Liver (tissue), 9 donors: ENCODE results near the gene KIAA0930. TPM values are rescaled to one million over a fixed set of nuclear protein-coding genes. Genes with fewer than 3 reads are reported as not detected.

Experiments used
- DNase-seq: peaks from one replicate; pipeline ENCODE4 v3.0.0-alpha.2; 2017; ENCODE audit warnings: low spot score
- H3K27ac ChIP-seq, 2 donors: one replicate each; pipeline ENCODE4 v1.7.0; 2013; ENCODE audit warnings: inconsistent platforms in 2 of 2, low read length in 2 of 2, control low read depth in 1 of 2, low read depth in 1 of 2, mild to moderate bottlenecking in 1 of 2
- H3K27me3 ChIP-seq, 4 donors: one replicate each; pipeline versions ENCODE4 v1.6.1 to v1.7.0; 2013; ENCODE audit warnings: low read length in 3 of 4, inconsistent platforms in 1 of 4, mild to moderate bottlenecking in 1 of 4, moderate library complexity in 1 of 4; ENCODE audit not compliant: control insufficient read depth in 4 of 4, insufficient read depth in 4 of 4
- H3K36me3 ChIP-seq, 4 donors: one replicate each; pipeline versions ENCODE4 v1.6.1 to v1.7.0; 2013; ENCODE audit warnings: low read length in 3 of 4, mild to moderate bottlenecking in 3 of 4, low read depth in 1 of 4, moderate library complexity in 1 of 4; ENCODE audit not compliant: control insufficient read depth in 4 of 4, insufficient read depth in 3 of 4
- H3K4me1 ChIP-seq, 4 donors: one replicate each; pipeline versions ENCODE4 v1.6.1 to v1.7.0; 2013; ENCODE audit warnings: low read length in 3 of 4, mild to moderate bottlenecking in 3 of 4, moderate library complexity in 1 of 4; ENCODE audit not compliant: control insufficient read depth in 4 of 4, insufficient read depth in 4 of 4
- H3K4me3 ChIP-seq, 3 donors: one replicate each; pipeline versions ENCODE4 v1.6.1 to v1.7.0; 2013; ENCODE audit warnings: low read length in 3 of 3, control low read depth in 1 of 3, low read depth in 1 of 3, mild to moderate bottlenecking in 1 of 3
- H3K9ac ChIP-seq, 2 donors: one replicate each; pipeline ENCODE4 v1.7.0; 2013; ENCODE audit warnings: low read length in 2 of 2, mild to moderate bottlenecking in 2 of 2, moderate library complexity in 2 of 2, control low read depth in 1 of 2, low read depth in 1 of 2
- H3K9me3 ChIP-seq, 4 donors: one replicate each; pipeline versions ENCODE4 v1.6.1 to v1.7.0; 2013; ENCODE audit warnings: low read length in 3 of 4; ENCODE audit not compliant: control insufficient read depth in 4 of 4
- FOXA1 ChIP-seq: IDR thresholded peaks from 2 replicates; pipeline ENCODE4 v1.6.1; 2016; ENCODE audit warnings: antibody characterized with exemption
- FOXA2 ChIP-seq: IDR thresholded peaks from 2 replicates; pipeline ENCODE4 v1.6.1; 2016; ENCODE audit warnings: antibody characterized with exemption
- GABPA ChIP-seq, 2 donors: IDR thresholded peaks in 1 of 2; conservative IDR thresholded peaks in 1 of 2; 2 replicates each; pipeline ENCODE4 v1.6.1; 2016; ENCODE audit warnings: antibody characterized with exemption in 2 of 2, mild to moderate bottlenecking in 1 of 2, moderate library complexity in 1 of 2
- HNF4A ChIP-seq, 2 donors: conservative IDR thresholded peaks; 2 replicates each; pipeline ENCODE4 v1.6.1; 2016; ENCODE audit warnings: antibody characterized with exemption in 2 of 2, mild to moderate bottlenecking in 2 of 2
- HNF4G ChIP-seq: IDR thresholded peaks from 2 replicates; pipeline ENCODE4 v1.6.1; 2016; ENCODE audit warnings: antibody characterized with exemption
- RXRA ChIP-seq, 2 donors: IDR thresholded peaks; 2 replicates each; pipeline ENCODE4 v1.6.1; 2017 to 2018; ENCODE audit warnings: antibody characterized with exemption in 2 of 2, mild to moderate bottlenecking in 1 of 2
- SP1 ChIP-seq: IDR thresholded peaks from 2 replicates; pipeline ENCODE4 v1.6.1; 2018; ENCODE audit warnings: antibody characterized with exemption, mild to moderate bottlenecking
- TAF1 ChIP-seq: conservative IDR thresholded peaks from 2 replicates; pipeline ENCODE4 v1.6.1; 2016; ENCODE audit warnings: antibody characterized with exemption, mild to moderate bottlenecking
- YY1 ChIP-seq: IDR thresholded peaks from 2 replicates; pipeline ENCODE4 v1.6.1; 2016; ENCODE audit warnings: antibody characterized with exemption, mild to moderate bottlenecking
- WGBS: extraction: QIAGEN DNeasy Blood & Tissue Kit; methylation state at CpG from one replicate; pipeline ENCODE4 v1.1.7; 2013; 5-methylcytosine and 5-hydroxymethylcytosine counted together
- polyA plus RNA-seq, 2 donors: library from polyadenylated mRNA; stranded (reverse) in 1 of 2; unstranded in 1 of 2; fragments of 200-250 nt in 1 of 2; fragments of >200 nt in 1 of 2; fragmentation: Nextera tagmentation in 1 of 2; extraction: Ambion mirVana in 1 of 2; gene quantifications; one replicate each; pipeline versions ENCODE4 v1.2.1 to v1.2.3, GENCODE V29; 2013 to 2015
- total RNA-seq, 2 donors: library from RNA; depleted of rRNA; stranded (reverse); fragments of >200 nt; gene quantifications; one replicate each; pipeline ENCODE4 v1.2.3, GENCODE V29; 2014
- TF ChIP-seq, protein P1 (sequence below): IDR thresholded peaks from 2 replicates; pipeline ENCODE4 v1.6.1; 2016; ENCODE audit warnings: antibody characterized with exemption, mild to moderate bottlenecking
- TF ChIP-seq, protein P2 (sequence below): IDR thresholded peaks from 2 replicates; pipeline ENCODE4 v1.6.1; 2016; ENCODE audit warnings: antibody characterized with exemption
- TF ChIP-seq, protein P3 (sequence below): IDR thresholded peaks from 2 replicates; pipeline ENCODE4 v1.6.1; 2016; ENCODE audit warnings: antibody characterized with exemption
- TF ChIP-seq, protein P4 (sequence below): fragments of 150-350 bp; IDR thresholded peaks from 2 replicates; pipeline ENCODE4 v1.5.1; 2017; ENCODE audit warnings: improper control_type of control experiment, low read depth, low read length; ENCODE audit not compliant: missing input control
- TF ChIP-seq, protein P5 (sequence below): IDR thresholded peaks from 2 replicates; pipeline ENCODE4 v1.6.1; 2016; ENCODE audit warnings: antibody characterized with exemption
- donor health status: healthy.
- donor health status: healthy.
- donor health status: healthy.
- donor health status: healthy.
- donor health status: healthy.

The KIAA0930 gene
- total and polyA plus RNA-seq, 4 donors: 6.1 to 30.0 (median 17.6) TPM

DNA sequence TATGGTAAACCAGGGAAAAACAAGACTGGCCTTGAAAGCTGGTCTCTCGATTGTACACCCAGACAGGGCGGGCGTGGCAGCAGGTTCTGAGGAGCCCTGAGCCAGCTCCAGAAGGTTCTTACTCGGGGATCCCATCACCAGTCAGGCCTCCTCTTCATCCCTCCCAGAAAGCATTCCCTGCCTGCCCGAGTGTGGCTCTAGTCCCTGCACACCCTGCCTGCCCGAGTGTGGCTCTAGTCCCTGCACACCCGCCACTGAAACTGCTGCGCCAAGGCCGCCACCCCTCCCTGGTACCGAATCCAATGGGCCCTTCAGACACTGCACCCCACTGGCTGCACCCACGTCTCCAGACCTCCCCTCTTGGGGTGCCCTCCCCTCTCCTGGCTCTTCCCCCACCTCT, 30.1 kb downstream of the KIAA0930 start:
- 94% methylated on average over 11 of the region's 11 CpGs for WGBS
- peaks cover 0 to 7% (median 1%) of the 10 kb centered on the region in 4 donors for H3K36me3 ChIP-seq
- H3K4me1 ChIP-seq: peaks cover 0 to 3% (median 0%) of the 10 kb centered on the region in 4 donors
- H3K9me3 ChIP-seq: no peaks in the 10 kb centered on the region
- no peak overlapping the region for H3K4me3 ChIP-seq
- H3K27me3 ChIP-seq: no peaks in the 10 kb centered on the region
- no peak overlapping the region for H3K9ac ChIP-seq
- TF ChIP-seq RXRA (IDR thresholded peaks at IDR 0.05) (no peak), HNF4G (no peak), SP1 (no peak), FOXA2 (no peak), TAF1 (no peak), YY1 (no peak), GABPA (IDR thresholded peaks at IDR 0.05 in 1 of 2, conservative IDR thresholded peaks at IDR 0.05 in 1 of 2) (no peak), FOXA1 (no peak)
- TF ChIP-seq, protein P1, sequence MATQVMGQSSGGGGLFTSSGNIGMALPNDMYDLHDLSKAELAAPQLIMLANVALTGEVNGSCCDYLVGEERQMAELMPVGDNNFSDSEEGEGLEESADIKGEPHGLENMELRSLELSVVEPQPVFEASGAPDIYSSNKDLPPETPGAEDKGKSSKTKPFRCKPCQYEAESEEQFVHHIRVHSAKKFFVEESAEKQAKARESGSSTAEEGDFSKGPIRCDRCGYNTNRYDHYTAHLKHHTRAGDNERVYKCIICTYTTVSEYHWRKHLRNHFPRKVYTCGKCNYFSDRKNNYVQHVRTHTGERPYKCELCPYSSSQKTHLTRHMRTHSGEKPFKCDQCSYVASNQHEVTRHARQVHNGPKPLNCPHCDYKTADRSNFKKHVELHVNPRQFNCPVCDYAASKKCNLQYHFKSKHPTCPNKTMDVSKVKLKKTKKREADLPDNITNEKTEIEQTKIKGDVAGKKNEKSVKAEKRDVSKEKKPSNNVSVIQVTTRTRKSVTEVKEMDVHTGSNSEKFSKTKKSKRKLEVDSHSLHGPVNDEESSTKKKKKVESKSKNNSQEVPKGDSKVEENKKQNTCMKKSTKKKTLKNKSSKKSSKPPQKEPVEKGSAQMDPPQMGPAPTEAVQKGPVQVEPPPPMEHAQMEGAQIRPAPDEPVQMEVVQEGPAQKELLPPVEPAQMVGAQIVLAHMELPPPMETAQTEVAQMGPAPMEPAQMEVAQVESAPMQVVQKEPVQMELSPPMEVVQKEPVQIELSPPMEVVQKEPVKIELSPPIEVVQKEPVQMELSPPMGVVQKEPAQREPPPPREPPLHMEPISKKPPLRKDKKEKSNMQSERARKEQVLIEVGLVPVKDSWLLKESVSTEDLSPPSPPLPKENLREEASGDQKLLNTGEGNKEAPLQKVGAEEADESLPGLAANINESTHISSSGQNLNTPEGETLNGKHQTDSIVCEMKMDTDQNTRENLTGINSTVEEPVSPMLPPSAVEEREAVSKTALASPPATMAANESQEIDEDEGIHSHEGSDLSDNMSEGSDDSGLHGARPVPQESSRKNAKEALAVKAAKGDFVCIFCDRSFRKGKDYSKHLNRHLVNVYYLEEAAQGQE: no peak
- TF ChIP-seq, protein P2, sequence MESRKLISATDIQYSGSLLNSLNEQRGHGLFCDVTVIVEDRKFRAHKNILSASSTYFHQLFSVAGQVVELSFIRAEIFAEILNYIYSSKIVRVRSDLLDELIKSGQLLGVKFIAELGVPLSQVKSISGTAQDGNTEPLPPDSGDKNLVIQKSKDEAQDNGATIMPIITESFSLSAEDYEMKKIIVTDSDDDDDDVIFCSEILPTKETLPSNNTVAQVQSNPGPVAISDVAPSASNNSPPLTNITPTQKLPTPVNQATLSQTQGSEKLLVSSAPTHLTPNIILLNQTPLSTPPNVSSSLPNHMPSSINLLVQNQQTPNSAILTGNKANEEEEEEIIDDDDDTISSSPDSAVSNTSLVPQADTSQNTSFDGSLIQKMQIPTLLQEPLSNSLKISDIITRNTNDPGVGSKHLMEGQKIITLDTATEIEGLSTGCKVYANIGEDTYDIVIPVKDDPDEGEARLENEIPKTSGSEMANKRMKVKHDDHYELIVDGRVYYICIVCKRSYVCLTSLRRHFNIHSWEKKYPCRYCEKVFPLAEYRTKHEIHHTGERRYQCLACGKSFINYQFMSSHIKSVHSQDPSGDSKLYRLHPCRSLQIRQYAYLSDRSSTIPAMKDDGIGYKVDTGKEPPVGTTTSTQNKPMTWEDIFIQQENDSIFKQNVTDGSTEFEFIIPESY: no peak
- TF ChIP-seq, protein P3, sequence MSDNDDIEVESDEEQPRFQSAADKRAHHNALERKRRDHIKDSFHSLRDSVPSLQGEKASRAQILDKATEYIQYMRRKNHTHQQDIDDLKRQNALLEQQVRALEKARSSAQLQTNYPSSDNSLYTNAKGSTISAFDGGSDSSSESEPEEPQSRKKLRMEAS: no peak
- TF ChIP-seq, protein P4, sequence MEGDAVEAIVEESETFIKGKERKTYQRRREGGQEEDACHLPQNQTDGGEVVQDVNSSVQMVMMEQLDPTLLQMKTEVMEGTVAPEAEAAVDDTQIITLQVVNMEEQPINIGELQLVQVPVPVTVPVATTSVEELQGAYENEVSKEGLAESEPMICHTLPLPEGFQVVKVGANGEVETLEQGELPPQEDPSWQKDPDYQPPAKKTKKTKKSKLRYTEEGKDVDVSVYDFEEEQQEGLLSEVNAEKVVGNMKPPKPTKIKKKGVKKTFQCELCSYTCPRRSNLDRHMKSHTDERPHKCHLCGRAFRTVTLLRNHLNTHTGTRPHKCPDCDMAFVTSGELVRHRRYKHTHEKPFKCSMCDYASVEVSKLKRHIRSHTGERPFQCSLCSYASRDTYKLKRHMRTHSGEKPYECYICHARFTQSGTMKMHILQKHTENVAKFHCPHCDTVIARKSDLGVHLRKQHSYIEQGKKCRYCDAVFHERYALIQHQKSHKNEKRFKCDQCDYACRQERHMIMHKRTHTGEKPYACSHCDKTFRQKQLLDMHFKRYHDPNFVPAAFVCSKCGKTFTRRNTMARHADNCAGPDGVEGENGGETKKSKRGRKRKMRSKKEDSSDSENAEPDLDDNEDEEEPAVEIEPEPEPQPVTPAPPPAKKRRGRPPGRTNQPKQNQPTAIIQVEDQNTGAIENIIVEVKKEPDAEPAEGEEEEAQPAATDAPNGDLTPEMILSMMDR: no peak
- TF ChIP-seq, protein P5, sequence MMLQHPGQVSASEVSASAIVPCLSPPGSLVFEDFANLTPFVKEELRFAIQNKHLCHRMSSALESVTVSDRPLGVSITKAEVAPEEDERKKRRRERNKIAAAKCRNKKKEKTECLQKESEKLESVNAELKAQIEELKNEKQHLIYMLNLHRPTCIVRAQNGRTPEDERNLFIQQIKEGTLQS: no peak
- H3K27ac ChIP-seq: no peak overlapping the region
- DNase-seq: no peak

DNA sequence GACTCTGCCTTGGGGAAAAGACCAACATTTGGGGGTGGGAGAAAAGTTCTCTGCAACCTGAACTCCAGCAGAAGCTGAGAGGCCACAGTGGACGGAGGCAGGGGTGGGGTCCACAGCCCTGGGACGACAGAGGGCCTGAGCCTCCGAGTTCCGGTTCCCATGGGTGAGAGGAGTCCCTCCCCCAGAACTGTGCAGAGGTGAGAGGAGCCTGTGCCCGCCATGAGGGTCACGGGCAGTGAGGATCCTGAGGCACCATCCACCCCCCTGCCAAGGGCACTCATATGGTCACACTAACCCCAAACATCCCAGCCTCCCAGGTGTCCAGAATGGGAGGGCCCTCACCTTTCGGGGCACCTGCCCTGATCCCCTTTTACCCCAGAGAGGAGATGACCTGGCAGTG, 30.5 kb downstream of the KIAA0930 start:
- no peak overlapping the region for H3K27ac ChIP-seq
- H3K9ac ChIP-seq: no peak overlapping the region
- H3K9me3 ChIP-seq: no peaks in the 10 kb centered on the region
- 95% methylated on average over 7 of the region's 7 CpGs for WGBS
- DNase-seq: no peak
- H3K4me3 ChIP-seq: no peak overlapping the region
- peaks cover 0 to 9% (median 3%) of the 10 kb centered on the region in 4 donors for H3K36me3 ChIP-seq
- TF ChIP-seq SP1: no peak
- TF ChIP-seq, protein P2: no peak
- TF ChIP-seq GABPA (IDR thresholded peaks at IDR 0.05 in 1 of 2, conservative IDR thresholded peaks at IDR 0.05 in 1 of 2): no peak
- TF ChIP-seq, protein P1: no peak
- TF ChIP-seq HNF4A (conservative IDR thresholded peaks at IDR 0.05): no peak
- peaks cover 0 to 3% (median 0%) of the 10 kb centered on the region in 4 donors for H3K4me1 ChIP-seq
- H3K27me3 ChIP-seq: no peaks in the 10 kb centered on the region
